GM19455 (cell line): ENCODE measurements around the gene SIM2.

ENCODE experiments used
- ATAC-seq: cut with Tn5 transposase; IDR thresholded peaks from one replicate; pipeline ENCODE4 v1.9.1; 2021; ENCODE audit not compliant: unreplicated experiment

SIM2 gene

DNA sequence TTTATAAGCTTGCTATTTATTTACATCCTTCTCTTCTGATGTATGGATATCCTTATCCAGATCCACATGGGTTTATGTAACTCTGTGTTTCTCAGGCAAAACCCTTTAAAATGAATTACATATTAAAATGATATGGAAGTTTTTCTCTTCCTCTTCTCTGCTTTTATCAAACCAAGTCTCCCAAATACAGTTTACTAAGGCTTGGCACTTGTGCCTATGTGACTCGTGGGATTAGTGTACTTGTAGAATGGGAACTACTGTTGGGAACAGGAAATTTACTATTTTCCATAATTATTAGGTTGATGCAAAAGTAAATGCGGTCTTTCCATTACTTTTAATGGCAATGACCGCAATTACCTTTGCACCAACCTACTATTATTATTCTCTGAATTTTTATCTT lies 14.8 kb downstream of the SIM2 start:
- ATAC-seq: no peak

DNA sequence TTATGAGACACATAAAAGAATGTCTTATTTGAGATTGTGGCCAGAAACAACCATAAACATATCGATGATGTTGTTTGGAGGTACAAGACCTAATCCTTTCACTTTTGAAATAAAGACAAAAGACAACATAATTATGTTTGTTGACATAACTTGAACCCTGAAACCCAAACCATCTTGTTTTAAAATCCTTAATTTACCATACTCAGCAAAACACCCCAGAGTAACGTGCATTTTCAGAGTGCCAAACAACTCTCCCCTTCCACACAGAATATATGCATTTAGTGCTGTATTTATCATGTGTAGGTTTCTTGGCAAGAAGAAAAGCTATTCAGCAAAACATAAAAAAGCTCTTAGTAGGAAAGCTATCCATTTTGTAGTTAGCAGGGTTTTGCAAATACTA lies 17.5 kb downstream of the SIM2 start:
- ATAC-seq: no peak

DNA sequence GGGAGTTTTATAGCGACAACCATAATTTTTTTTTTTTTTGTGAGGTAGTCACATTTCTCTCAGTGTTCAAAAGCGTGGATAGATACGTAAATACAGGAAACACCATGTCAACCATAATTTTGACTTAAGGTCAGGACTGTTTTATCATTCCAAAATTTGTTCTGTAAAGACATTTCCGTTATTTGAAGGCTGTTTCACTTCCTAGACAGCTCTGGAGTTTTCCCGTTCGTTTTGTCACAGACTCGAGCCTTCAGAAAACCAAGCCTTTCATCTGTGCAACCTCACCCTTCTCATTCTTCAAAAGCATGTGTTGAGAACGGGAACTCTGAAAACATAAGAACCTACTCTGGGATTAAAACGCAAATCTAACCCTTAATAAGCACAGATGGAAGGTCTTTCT lies 17.9 kb downstream of the SIM2 start:
- no peak for ATAC-seq

DNA sequence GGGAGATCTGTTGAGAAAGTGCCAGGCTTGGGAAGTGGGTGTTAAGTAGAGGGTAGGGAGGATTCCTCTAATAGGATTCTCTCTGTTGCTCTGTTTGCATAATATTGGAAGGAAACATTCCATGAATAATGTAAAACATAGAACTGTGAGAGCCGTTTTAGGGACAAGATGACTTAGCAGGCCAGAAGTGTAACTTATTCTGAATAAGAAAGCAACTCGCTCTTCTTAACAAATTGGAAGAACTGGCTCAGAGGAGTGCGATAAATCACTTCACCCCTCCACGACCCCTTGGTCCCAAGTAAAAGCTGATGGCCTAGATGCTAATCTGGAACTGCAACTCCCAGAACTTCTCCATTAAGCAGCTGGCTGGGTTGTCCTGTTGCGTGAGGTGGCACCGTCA lies 19.1 kb downstream of the SIM2 start:
- no peak for ATAC-seq

DNA sequence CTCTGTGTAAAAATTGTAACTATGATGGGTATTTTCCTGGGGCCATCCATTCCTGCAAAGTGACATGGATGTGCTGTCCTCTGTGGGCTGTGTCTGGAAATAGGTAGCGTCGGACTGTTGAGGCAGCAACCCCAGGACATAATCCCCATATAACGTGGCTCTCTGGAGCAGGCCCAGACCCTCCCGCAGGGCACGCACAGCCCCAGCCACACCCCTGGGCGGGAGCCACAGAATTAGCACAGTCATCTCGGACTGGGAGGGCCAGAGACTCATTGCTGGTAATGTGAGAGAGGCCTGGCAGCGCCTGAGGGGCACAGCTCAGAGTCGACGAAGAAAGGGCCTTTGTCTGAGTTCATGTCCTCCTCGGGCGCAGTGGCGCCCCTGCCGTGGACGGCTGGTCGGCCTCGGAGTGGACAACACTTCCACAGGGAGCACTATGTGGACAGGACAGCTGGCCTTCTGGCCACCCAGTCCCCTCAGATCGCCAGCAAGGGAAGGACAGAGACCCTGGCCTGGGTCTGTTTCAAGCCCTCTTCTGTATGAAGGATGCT lies 20.1 kb downstream of the SIM2 start:
- no peak for ATAC-seq

DNA sequence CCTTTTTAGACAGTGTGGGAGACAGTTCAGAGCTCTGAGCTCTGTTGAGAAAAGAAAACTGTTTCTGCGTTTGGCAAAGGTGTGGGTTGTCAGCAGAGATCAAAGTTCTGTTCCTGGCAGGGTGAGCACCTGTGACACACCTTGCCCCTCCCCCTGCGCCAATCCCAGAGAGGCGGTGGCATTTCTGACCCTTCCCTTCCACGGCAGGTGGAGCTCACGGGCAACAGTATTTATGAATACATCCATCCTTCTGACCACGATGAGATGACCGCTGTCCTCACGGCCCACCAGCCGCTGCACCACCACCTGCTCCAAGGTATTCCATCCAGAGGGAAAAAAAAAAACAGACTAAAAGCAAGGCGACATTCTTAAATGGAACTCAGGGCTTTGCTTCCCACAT lies 20.7 kb downstream of the SIM2 start:
- no peak for ATAC-seq

DNA sequence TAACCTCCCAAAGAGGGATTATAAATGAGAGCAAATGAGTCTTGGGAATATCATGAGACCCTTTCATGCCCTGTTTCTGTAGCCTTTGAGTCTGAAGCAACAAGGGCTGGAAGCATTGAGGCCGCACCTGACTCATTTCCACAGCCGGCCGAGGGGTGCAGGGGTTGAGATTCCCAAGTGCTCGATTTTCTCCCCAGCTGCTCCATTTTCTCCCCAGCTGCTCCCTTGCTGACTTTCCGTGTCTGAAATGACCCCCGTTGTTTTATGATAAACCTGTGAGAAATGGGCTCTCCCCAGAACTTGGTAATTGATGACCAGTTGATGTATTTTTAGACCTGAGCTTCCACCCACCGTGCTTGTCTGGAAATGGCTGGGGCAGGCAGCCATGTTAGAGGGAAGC lies 22.9 kb downstream of the SIM2 start:
- no peak for ATAC-seq

DNA sequence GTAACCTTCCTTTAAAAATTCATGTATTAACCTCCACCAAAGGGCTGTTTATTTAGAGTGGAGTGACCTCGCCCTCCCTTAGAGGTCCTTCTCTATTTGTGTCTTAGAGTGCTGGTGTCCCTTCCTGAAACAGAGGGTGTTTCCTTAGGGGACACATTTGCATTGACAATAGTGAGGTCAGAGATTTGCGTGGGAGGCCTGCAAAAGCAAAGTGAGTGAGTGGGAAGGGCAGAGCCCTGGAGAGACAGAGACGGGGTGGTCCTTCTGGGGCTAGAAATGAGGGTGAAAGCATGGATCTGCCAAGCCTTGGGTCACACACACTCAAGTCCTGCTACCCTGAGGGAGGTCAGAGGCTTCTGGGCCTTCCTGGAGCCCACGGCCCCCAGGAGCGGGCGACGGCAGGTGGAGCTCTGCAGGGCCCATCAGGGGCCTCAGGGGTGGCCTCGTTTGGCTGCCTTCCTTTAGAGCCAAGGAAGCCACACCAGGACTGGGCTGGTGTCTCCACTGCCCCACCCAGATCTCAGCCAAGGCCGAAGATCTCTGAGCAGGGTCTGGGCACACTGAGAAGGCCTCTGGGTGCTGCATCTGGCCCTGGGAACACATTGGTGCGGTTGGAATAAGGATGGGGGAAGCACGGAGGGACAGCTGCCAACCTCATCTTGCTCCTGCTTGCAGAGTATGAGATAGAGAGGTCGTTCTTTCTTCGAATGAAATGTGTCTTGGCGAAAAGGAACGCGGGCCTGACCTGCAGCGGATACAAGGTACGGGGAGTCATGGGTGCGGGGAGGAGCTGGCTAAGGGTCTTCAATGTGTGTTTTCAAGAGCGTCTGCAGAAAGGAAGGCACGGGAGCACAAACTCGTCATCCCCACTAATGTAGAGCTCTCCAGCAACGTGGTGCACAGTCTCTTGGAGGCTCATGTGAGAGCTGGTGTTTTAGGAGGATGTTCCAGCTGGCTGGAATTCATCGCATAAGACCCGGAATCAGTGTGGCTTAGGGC lies 23.8 kb downstream of the SIM2 start:
- ATAC-seq: no peak

DNA sequence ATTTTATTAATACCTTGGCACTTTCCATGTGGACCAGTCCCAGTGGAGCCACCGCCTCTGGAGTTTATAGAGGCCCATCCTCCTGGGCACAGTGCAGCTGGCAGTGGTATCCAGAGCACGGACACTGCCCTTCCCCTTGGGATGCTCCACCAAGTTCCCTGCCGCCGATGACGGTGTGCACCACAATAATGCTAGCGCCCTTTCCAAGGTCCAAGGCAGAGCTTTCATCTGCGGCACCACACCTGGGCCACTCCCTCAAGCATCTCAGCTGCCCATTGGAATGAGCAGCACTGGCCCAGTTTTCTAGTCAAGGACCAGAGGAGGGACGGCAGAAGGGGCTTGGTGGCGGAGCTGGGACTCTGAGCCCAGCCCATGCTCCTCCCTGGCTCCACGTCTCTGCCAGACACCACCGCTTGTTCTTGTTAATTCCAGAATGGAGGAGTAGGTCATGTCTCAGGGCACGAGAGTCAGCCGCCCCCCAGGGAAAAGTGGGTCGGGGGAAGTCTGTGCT lies 24.5 kb downstream of the SIM2 start:
- ATAC-seq: no peak

DNA sequence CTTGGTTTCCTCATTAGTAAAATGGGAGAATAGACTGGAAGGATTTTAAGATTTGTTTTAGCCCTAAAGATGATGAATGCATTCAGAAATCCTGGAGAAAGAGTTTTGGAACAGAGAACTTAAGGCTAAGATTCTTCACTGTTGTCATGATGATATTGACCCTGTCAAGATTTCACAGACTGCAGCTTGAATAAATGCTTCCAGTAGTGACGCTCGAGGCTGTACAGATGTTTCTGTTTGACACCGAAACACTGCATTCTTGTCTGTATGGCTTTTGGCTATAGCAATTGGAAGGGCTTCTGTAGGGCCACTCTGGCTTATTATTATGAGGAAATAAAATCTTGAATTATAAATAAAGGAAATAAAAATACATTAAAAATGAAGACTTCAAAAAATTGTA lies 25.7 kb downstream of the SIM2 start:
- ATAC-seq: no peak

DNA sequence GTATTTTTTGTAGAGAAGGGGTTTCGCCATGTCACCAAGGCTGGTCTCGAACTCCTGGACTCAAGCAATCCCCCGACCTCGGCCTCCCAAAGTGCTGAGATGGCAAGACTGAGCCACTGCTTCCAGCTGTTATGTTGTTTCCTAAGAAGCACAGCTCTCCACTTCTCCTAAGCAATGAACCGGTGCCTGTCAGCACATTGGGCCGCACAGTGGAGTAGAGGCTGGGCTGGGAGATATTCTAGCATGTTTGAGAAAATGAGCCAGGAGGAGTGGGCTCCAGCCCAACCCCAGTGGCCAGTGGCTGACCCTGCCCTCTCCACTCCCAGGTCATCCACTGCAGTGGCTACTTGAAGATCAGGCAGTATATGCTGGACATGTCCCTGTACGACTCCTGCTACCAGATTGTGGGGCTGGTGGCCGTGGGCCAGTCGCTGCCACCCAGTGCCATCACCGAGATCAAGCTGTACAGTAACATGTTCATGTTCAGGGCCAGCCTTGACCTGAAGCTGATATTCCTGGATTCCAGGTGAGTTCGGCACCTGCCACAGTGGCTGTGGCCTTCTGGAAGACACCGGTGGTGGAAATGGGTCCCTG lies 27.0 kb downstream of the SIM2 start:
- ATAC-seq: no peak

DNA sequence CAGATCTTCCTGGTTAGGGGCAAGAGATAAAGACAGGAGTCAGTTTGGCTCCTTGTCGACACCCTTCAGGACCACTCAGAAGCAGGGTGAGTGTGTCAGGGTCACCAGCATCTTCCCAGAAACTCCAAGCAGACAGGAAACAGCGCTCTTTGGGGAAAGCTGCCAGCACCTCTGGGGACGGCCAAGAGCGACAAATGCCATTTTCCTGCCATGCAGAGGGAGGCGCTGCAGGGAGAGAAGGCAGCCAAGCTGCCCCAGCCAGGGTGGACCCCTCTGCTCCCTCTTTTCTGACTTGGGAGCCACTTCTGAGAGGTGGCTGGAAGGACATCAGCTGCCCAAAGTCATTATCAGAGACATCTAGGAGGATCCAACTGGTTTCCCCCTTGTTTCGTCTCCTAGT lies 29.0 kb downstream of the SIM2 start:
- ATAC-seq: no peak

DNA sequence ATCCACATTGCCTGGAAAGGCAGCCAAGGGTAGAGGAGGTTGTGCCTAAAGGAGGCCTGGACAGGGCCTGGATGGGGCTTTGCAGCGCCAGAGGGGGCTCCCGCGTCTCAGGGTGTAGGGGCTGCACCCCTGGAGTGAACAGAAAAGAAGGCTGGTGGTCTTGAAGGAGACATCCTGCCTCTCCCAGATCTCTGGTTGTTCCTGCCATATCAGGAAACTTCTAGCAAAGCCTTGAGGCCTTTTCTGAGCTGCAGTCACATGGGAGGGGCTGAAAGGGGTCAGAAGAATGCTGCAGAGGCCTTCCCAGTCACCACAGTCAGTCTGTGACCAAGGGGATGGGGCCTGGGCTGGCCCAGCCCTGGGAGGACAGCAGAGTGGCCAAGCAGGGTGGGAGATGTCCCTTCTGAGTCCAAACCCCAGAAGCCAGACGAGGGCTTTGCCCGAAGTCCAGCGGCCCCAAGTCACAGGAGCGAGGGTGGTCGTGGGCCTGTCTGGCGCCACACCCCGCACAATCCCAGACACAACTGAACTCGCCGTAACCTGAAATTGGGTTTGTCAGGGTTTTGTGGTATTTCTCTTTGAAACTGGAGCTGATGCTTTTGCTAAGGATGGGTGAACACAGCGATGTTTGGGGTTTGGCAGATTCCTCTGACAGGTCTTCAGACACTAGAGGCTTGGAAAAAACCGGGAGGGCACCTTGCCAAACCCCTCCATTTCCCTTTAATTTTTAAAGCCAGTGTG lies 29.6 kb downstream of the SIM2 start:
- ATAC-seq: no peak

DNA sequence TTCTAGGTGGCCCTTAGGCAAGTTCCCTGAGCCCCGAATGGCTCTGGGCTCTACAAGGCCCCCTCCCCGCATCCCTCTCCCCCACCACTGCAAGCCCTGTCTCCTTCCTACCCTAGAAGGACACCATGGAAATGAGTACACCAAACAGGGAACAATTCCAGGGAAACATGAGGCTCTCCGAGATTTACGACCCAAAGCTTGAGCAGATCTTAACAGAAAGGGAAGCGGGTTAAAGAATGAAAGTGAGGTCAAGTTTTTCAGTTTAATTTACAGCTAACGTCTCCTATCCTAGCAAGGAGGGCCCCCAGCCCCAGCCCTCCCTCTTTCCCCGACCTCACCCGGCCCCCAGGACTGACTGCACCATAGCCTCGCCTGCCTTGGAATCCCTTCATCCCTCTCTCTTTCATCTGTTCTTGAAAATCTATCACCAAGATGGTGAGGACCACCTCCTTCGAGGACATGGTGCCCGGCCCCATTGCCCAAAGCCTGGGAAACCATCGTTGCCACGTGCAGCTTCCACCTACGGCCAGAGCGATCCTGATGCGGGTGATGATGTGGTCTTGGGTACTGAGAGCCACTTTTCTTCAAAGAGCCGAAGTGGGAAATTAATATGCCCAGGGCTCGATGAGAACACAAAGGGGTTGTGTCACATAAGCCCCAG lies 30.5 kb downstream of the SIM2 start:
- ATAC-seq: no peak

DNA sequence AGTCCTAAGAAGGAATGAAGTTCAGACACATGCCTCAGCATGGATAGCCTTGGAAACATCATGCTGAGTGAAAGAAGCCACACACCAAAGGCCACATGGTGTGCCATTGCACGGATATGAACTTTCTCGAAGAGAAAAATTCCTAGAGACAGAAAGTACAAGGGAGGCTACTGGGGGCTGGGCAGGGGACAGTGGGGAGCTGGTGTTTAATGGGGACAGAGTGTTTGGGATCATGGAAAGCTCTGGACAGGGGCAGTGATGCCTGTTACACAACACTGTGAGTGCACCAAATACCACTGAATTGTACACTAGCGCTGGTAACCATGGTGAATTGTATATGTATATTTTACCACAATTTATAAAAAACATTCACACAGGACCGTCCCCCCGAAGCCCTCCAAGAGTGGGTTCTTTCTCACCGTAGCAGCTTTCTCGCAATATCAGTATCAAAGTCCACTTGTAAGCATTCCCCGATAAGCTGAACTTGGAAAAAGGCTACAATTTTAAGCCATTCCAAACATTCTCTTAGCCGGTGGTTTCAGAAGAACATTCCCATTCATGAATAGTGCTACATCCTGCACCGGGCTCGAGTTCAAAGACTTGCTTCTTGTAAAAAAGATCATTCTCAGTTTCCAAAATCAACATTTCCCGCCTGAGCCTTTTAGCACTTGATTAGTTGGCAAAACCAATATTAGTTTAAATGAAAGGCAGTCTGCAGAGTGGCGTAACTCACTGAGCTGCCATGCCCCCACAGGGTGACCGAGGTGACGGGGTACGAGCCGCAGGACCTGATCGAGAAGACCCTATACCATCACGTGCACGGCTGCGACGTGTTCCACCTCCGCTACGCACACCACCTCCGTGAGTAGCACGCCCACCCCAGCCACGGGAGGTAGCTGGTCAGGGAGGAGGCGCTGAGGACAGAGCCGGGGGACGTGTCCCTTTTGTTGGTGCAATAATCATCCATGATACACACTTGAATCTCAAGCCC lies 31.7 kb downstream of the SIM2 start:
- ATAC-seq: no peak

DNA sequence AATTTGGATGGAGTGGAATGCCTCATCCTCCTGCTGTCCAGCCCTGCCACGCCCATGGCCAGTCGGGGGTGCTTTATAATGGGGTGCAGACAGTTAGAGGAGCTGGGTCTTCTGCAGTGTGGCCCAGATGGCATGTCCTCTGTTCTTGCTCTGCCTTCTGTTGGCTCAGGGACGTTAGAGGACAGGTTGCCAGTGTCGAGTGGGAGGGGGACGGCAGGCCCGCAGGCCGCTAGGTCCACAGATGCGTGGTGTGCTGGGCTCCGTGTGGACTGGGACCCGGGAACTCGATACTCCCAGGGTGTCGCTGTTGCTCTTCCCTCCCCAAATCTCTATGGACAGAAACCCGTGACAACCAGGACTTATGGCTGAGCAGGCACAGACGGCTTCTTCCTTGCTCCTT lies 33.3 kb downstream of the SIM2 start:
- no peak for ATAC-seq

DNA sequence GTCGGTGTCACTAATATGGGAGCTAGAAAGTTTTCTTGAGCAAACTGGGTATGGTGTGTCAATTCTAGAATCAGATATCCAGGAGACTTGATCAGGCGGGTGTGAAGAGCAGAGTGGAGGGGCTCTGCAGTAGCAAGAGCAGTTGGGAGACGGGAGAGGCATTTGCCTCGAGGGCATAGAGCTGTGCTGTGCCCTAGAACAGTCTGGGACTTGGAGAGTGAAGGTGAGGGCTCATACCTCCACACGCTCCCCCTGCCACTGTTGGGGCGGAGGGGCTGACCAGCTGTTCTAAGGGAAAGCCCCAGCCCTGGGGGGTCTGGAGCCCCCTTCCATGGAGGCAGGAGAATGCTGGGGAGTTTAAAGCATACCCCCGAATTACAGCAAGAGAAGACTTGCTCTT lies 33.8 kb downstream of the SIM2 start:
- ATAC-seq: no peak

DNA sequence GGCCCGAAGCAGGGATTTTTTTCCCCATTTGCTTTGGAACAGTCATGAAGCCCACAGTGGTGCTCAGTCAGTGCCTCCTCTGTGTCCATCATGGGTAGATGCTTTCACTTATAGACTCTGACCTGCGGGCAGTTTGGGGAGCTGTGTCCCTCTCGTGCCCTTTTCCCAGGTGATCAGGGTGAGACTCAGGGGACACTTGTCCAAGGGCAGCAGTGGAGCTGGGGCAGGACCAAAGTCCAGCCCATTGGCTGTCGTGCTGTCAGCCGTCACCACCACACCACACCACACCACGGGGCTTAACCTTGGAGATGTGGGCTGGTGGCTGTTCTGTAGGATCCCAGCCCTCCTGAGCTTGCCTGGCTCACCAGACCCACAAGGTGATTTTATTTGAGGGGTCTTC lies 34.9 kb downstream of the SIM2 start:
- ATAC-seq: no peak

DNA sequence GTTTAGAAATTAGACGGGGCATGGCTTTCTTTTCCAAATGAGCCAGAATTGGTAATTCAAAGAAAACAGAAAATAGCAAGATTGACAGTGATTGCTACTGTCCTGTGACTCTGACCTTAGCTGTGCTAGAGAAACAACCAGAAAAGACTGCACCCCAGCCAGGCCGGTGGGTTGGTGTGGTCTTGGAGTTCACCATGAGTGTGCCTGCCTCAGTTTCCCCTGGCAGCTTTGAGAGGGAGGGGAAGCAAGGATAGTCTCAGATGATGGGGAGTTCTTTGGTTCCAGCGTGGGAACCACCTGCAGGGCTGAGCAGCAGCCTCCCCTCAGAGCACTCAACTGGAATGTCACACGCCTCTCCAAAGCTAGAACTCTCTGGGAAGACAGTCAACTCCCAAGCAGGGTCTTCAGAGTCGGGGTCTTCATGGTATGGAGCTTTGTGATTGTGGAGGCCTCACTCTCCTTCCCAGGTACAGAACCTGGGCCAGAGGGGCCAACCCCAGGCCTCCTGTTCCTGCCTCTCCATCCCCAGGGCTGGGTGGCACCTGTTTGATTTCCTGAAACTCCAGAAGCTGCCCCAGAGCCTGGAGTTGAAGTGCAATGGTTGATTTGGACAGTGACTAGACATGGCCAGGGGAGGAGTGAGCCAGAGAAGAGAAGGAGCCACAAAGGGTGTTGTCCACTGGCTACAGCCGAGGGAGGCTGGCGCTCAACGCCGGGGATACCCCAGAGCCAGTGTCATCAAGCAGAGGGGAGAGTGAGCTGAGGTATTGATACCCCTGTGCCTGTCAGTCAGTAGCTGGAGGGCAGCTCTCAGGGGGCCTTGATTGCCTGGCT lies 35.7 kb downstream of the SIM2 start:
- ATAC-seq: no peak
